Vagina (tissue), 2 donors: ENCODE data around the gene PKN3. TPM values are rescaled to one million over a fixed set of nuclear protein-coding genes. Genes with fewer than 3 reads are reported as not detected.
"Not testable (repeated sequence)": the region's sequence is repeated elsewhere in the genome, so short reads cannot be mapped to it uniquely, and the experiment has no call there.

Experiments used
- DNase-seq, 2 donors: peaks; one replicate each; pipeline ENCODE4 v3.0.0-alpha.2; 2017; ENCODE audit errors: extremely low spot score in 2 of 2
- H3K27ac ChIP-seq: fragments of 200-600 bp; sonication (generic); one replicate; pipeline ENCODE4 v1.5.1; 2019
- H3K27me3 ChIP-seq: fragments of 200-600 bp; sonication (generic); one replicate; pipeline ENCODE4 v1.5.1; 2019
- H3K36me3 ChIP-seq, 2 donors: fragments of 200-600 bp; sonication (generic); one replicate each; pipeline ENCODE4 v1.5.1; 2017 to 2019
- H3K4me1 ChIP-seq: fragments of 200-600 bp; sonication (generic); one replicate; pipeline ENCODE4 v1.5.1; 2019
- H3K4me3 ChIP-seq, 2 donors: fragments of 200-600 bp; sonication (generic); 1 replicate in 1 of 2; 2 replicates in 1 of 2; pipeline ENCODE4 v1.5.1; 2016 to 2019
- H3K9me3 ChIP-seq: fragments of 200-600 bp; sonication (generic); one replicate; pipeline ENCODE4 v1.5.1; 2019
- CTCF ChIP-seq, 3 experiments: fragments of 450-650 bp in 2 of 3; fragments of 200-600 bp in 1 of 3; sonication (generic) in 1 of 3; IDR thresholded peaks; one replicate each; pipeline ENCODE4 v1.5.1; 2017 to 2019; ENCODE audit warnings: antibody characterized with exemption in 3 of 3, mild to moderate bottlenecking in 2 of 3, moderate library complexity in 2 of 3
- POLR2A ChIP-seq, 2 donors: fragments of 450-650 bp; IDR thresholded peaks; one replicate each; pipeline ENCODE4 v1.6.1; 2017; ENCODE audit warnings: antibody characterized with exemption in 2 of 2, mild to moderate bottlenecking in 2 of 2, moderate library complexity in 2 of 2
- POLR2AphosphoS5 ChIP-seq, 2 donors: sonication (generic); formaldehyde crosslinking; IDR thresholded peaks; one replicate each; pipeline ENCODE4 v1.9.0; 2017; ENCODE audit warnings: antibody characterized with exemption in 2 of 2, mild to moderate bottlenecking in 2 of 2, low read depth in 1 of 2; ENCODE audit not compliant: insufficient read depth in 1 of 2
- intact Hi-C: fragments of 100-400 bp; cut with DNase I; formaldehyde crosslinking; loops from one replicate; pipeline ENCODE4 v1.15.1; 2023
- total RNA-seq: library from RNA; depleted of rRNA; stranded (reverse); fragments of >200 nt; gene quantifications from one replicate; pipeline ENCODE4 v1.2.3, GENCODE V29; 2016

PKN3 gene
- total RNA-seq, 1 donor from 2014 or later, result 8.3 TPM

- no peak for DNase-seq
- no peaks in the 10 kb centered on the region for H3K27me3 ChIP-seq
- peaks cover 8% of the 10 kb centered on the region for H3K4me1 ChIP-seq
- intact Hi-C loops, result no loop called here
- peak overlapping the region; percentile 72 to 95 for H3K4me3 ChIP-seq
- no peaks in the 10 kb centered on the region for H3K36me3 ChIP-seq
- peak overlapping the region; percentile 98 for H3K27ac ChIP-seq
- H3K9me3 ChIP-seq, result no peaks in the 10 kb centered on the region
- TF ChIP-seq CTCF (IDR thresholded peaks at IDR 0.05) (no peak), POLR2A (IDR thresholded peaks at IDR 0.05) (no peak), POLR2AphosphoS5 (IDR thresholded peaks at IDR 0.05; ENCODE audit: insufficient read depth in 1 of 2, low read depth in 1 of 2) (no peak)
Measured at GRCh38 chr9:128657344-128657704, 45.0 kb upstream of the PKN3 start.

- Histone ChIP-seq H3K36me3 (no peaks in the 10 kb centered on the region), H3K9me3 (no peaks in the 10 kb centered on the region), H3K4me1 (peaks cover 8% of the 10 kb centered on the region), H3K27me3 (no peaks in the 10 kb centered on the region), H3K4me3 (no peak overlapping the region), H3K27ac (no peak overlapping the region)
- DNase-seq, result no peak
- TF ChIP-seq POLR2A (IDR thresholded peaks at IDR 0.05) (no peak), CTCF (IDR thresholded peaks at IDR 0.05) (no peak), POLR2AphosphoS5 (IDR thresholded peaks at IDR 0.05; ENCODE audit: insufficient read depth in 1 of 2, low read depth in 1 of 2) (no peak)
- intact Hi-C loops, result no loop called here
Measured at GRCh38 chr9:128657796-128658195, 44.5 kb upstream of the PKN3 start.

DNA sequence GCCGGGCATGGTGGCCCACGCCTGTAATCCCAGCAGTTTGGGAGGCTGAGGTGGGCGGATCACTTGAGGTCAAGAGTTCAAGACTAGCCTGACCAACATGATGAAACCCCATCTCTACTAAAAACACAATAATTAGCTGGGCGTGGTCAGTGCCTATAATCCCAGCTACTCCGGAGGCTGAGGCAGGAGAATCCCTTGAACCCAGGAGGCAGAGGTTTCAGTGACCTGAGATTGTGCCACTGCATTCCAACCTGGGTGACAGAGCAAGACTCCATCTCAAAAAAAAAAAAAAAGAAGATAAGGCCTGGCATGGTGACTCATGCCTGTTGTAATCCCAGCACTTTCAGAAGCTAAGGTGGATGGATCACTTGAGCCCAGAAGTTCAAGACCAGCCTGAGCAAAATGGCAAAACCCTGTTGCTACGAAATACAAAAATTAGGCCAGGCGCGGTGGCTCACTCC is 35.8 kb upstream of the PKN3 start:
- H3K36me3 ChIP-seq, intact Hi-C loops, H3K9me3 ChIP-seq, H3K27me3 ChIP-seq, H3K27ac ChIP-seq, DNase-seq, H3K4me1 ChIP-seq, H3K4me3 ChIP-seq: not testable (repeated sequence)

- intact Hi-C loops, result no loop called here
- Histone ChIP-seq H3K27me3 (no peaks in the 10 kb centered on the region), H3K4me3 (no peak overlapping the region), H3K36me3 (no peaks in the 10 kb centered on the region), H3K9me3 (no peaks in the 10 kb centered on the region), H3K27ac (no peak overlapping the region), H3K4me1 (no peaks in the 10 kb centered on the region)
- DNase-seq, result no peak
- TF ChIP-seq CTCF (IDR thresholded peaks at IDR 0.05) (no peak), POLR2A (IDR thresholded peaks at IDR 0.05) (no peak), POLR2AphosphoS5 (IDR thresholded peaks at IDR 0.05; ENCODE audit: insufficient read depth in 1 of 2, low read depth in 1 of 2) (no peak)
Measured at GRCh38 chr9:128669786-128670185, 32.5 kb upstream of the PKN3 start.

DNA sequence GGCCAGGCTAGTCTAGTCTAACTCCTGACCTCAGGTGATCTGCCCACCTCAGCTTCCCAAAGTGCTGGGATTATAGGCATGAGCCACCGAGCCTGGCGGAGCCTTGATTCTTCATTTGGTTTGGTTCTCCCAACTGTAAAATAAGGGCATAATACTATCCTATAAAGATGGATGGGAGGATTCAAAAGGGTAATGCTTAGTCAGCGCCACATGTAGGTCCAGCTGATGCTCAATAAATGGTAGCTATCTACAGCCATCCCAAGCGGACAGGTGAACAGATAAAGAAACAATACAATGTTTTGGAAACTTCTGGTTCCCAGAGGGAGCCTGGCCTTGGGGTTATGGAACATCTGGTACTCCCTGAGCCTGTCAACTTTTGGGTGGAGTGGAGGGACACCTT is 26.9 kb upstream of the PKN3 start:
- Histone ChIP-seq H3K27ac (no peak overlapping the region), H3K4me3 (no peak overlapping the region), H3K36me3 (no peaks in the 10 kb centered on the region), H3K4me1 (no peaks in the 10 kb centered on the region), H3K27me3 (no peaks in the 10 kb centered on the region), H3K9me3 (no peaks in the 10 kb centered on the region)
- TF ChIP-seq POLR2A (IDR thresholded peaks at IDR 0.05) (no peak), POLR2AphosphoS5 (IDR thresholded peaks at IDR 0.05; ENCODE audit: insufficient read depth in 1 of 2, low read depth in 1 of 2) (no peak), CTCF (IDR thresholded peaks at IDR 0.05) (no peak)
- intact Hi-C loops, result no loop called here
- DNase-seq, result no peak

DNA sequence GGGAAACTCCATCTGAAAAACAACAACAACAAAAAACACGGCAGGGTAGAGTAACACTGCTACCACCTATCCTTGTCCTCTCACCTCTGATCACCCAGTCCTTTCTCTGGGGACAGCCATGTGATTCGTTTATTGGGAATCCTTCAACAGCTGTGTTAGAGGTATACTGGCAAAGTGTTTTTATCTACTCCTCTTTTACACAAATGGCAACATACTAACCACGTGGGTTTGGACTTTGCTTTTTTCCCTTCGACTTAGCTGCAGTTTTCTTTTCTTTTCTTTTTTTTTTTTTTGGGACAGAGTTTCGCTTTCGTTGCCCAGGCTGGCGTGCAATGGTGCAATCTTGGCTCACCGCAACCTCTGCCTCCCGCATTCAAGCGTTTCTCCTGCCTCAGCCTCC is 24.5 kb upstream of the PKN3 start:
- TF ChIP-seq POLR2AphosphoS5 (IDR thresholded peaks at IDR 0.05; ENCODE audit: insufficient read depth in 1 of 2, low read depth in 1 of 2) (no peak), POLR2A (IDR thresholded peaks at IDR 0.05) (no peak), CTCF (IDR thresholded peaks at IDR 0.05) (no peak)

More for the DNA sequence above, 24.5 kb upstream of the PKN3 start:
- intact Hi-C loops, result no loop called here
- Histone ChIP-seq H3K9me3 (no peaks in the 10 kb centered on the region), H3K27ac (no peak overlapping the region), H3K4me1 (peaks cover 2% of the 10 kb centered on the region), H3K27me3 (no peaks in the 10 kb centered on the region), H3K4me3 (no peak overlapping the region), H3K36me3 (no peaks in the 10 kb centered on the region)
- DNase-seq, result no peak
